ENCODE results near the gene TADA3. TPM values are rescaled to one million over a fixed set of nuclear protein-coding genes. Genes with fewer than 3 reads are reported as not detected.
"Not testable (repeated sequence)": the region's sequence is repeated elsewhere in the genome, so short reads cannot be mapped to it uniquely, and the experiment has no call there.

TADA3 gene
- total and polyA plus RNA-seq, 2 donors (not counting 1 experiment from before 2014, with no cell fraction given) = 51.2 to 87.9 TPM

DNA sequence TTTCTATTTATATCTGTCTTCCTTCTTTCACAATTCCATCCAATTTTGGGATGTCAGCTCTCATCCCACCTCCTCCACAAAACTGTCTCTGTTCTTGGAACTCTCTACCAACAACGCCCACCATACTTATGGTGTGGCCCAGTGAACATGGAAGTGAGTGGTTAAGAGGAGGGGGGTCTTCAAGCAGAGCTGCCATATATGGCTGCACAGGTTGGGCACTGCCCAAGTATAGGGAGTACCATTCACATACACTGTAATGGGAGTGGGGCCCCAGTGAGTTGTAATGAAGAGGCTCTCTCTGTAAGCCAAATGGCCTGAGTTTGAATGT is 14.6 kb downstream of the TADA3 start:
- Histone ChIP-seq H3K27ac (ENCODE audit: insufficient read depth, low read length) (no peak overlapping the region), H3K4me3 (replicated peaks in 1 of 4; ENCODE audit: control extremely low read depth in 1 of 4, insufficient read depth in 1 of 4, low read depth in 3 of 4, low read length in 4 of 4) (no peak overlapping the region), H3K4me1 (ENCODE audit: control insufficient read depth, extremely low read depth, insufficient read depth, low read length) (peaks cover 2% of the 10 kb centered on the region), H3K79me2 (ENCODE audit: control insufficient read depth, insufficient read depth, low read length) (no peaks in the 10 kb centered on the region), H3K9ac (ENCODE audit: insufficient read depth, low read length) (no peak overlapping the region), H3K4me2 (ENCODE audit: extremely low read depth, insufficient read depth, low read length) (no peak overlapping the region), H3K36me3 (ENCODE audit: control insufficient read depth, insufficient read depth, low read length) (peaks cover 8% of the 10 kb centered on the region), H2AFZ (ENCODE audit: low read length) (no peak overlapping the region), H3K27me3 (ENCODE audit: control insufficient read depth, insufficient read depth, low read length) (no peaks in the 10 kb centered on the region), H3K9me3 (ENCODE audit: control insufficient read depth, insufficient read depth, low read depth, low read length) (no peaks in the 10 kb centered on the region), H4K20me1 (ENCODE audit: control insufficient read depth, extremely low read depth, insufficient read depth, low read length) (no peaks in the 10 kb centered on the region)
- DNase-seq (ENCODE audit: low read depth in 2 of 2) = no peak
- no peak for TF ChIP-seq EZH2 (IDR thresholded peaks at IDR 0.05; ENCODE audit: low read length, missing control alignments)
- TF ChIP-seq, protein P1, sequence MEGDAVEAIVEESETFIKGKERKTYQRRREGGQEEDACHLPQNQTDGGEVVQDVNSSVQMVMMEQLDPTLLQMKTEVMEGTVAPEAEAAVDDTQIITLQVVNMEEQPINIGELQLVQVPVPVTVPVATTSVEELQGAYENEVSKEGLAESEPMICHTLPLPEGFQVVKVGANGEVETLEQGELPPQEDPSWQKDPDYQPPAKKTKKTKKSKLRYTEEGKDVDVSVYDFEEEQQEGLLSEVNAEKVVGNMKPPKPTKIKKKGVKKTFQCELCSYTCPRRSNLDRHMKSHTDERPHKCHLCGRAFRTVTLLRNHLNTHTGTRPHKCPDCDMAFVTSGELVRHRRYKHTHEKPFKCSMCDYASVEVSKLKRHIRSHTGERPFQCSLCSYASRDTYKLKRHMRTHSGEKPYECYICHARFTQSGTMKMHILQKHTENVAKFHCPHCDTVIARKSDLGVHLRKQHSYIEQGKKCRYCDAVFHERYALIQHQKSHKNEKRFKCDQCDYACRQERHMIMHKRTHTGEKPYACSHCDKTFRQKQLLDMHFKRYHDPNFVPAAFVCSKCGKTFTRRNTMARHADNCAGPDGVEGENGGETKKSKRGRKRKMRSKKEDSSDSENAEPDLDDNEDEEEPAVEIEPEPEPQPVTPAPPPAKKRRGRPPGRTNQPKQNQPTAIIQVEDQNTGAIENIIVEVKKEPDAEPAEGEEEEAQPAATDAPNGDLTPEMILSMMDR (conservative IDR thresholded peaks at IDR 0.05 in 1 of 2, IDR thresholded peaks at IDR 0.05 in 1 of 2; ENCODE audit: low read depth in 1 of 2, low read length in 2 of 2) = no peak

DNA sequence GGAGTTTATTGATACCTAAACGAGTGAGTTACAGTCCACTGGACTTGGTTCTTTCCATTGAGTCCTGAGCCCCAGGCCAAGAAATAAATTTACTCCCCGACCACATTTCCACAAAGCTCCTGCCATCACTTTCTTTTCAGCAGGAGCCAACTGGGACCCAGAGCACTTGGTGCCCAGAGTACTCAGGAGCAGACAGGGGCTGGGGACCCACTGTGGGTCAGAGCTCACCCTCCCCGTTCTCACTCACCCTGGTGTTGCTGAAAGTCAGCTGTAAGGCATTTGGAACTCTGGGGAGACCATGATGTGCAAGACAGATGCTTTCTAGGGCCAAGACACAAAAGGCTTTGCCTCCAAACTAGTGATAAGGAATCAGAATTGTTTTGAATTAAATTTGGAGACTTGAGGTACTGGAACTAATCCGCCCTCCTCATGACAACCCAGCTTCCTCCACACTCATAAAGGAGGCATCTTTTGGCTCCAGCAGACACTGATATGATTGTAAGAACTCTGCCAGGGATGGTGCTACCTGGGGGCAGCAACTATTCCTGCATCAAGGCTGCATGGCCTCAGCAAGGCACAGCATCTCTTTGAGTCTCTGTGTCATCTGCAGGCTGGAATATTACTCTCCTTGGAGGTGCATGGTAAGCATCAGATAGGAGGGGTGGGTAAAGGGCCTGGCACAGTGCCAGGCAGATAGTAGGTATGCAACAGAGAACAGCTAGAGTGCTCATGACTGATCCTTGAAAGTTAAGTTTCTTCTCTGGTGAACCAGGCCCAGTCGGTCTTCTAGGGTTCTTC is 15.2 kb downstream of the TADA3 start:
- H3K9ac ChIP-seq (ENCODE audit: insufficient read depth, low read length) = no peak overlapping the region
- H3K79me2 ChIP-seq (ENCODE audit: control insufficient read depth, insufficient read depth, low read length) = no peaks in the 10 kb centered on the region
- no peak overlapping the region for H2AFZ ChIP-seq (ENCODE audit: low read length)
- peaks cover 2% of the 10 kb centered on the region for H3K4me1 ChIP-seq (ENCODE audit: control insufficient read depth, extremely low read depth, insufficient read depth, low read length)
- H3K9me3 ChIP-seq (ENCODE audit: control insufficient read depth, insufficient read depth, low read depth, low read length) = no peaks in the 10 kb centered on the region
- no peaks in the 10 kb centered on the region for H3K27me3 ChIP-seq (ENCODE audit: control insufficient read depth, insufficient read depth, low read length)
- no peak for DNase-seq (ENCODE audit: low read depth in 2 of 2)
- TF ChIP-seq, protein P1 (conservative IDR thresholded peaks at IDR 0.05 in 1 of 2, IDR thresholded peaks at IDR 0.05 in 1 of 2; ENCODE audit: low read depth in 1 of 2, low read length in 2 of 2) = no peak
- no peak for TF ChIP-seq EZH2 (IDR thresholded peaks at IDR 0.05; ENCODE audit: low read length, missing control alignments)
- no peak overlapping the region for H3K4me2 ChIP-seq (ENCODE audit: extremely low read depth, insufficient read depth, low read length)
- H3K4me3 ChIP-seq (replicated peaks in 1 of 4; ENCODE audit: control extremely low read depth in 1 of 4, insufficient read depth in 1 of 4, low read depth in 3 of 4, low read length in 4 of 4) = no peak overlapping the region
- no peaks in the 10 kb centered on the region for H4K20me1 ChIP-seq (ENCODE audit: control insufficient read depth, extremely low read depth, insufficient read depth, low read length)
- H3K27ac ChIP-seq (ENCODE audit: insufficient read depth, low read length) = no peak overlapping the region
- peaks cover 7% of the 10 kb centered on the region for H3K36me3 ChIP-seq (ENCODE audit: control insufficient read depth, insufficient read depth, low read length)

DNA sequence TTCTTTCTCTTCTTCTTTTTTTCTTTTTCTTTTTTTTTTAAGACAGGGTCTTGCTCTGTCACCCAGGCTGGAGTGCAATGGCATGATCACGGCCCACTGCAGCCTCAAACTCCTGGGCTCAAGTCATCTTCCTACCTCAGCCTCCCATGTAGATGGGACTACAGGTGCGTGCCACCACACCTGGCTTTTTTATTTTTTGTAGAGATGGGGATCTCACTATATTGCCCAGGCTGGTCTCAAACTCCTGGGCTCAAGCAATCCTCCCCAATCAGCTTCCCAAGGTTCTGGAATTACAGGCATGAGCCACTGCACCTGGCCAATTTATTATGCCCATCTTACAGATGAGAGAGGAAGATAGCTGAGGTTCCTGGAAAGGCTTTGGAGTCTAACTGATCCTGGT is 21.3 kb downstream of the TADA3 start:
- not testable (repeated sequence) for DNase-seq (ENCODE audit: low read depth in 2 of 2); H2AFZ ChIP-seq (ENCODE audit: low read length); H3K27ac ChIP-seq (ENCODE audit: insufficient read depth, low read length); H4K20me1 ChIP-seq (ENCODE audit: control insufficient read depth, extremely low read depth, insufficient read depth, low read length); H3K27me3 ChIP-seq (ENCODE audit: control insufficient read depth, insufficient read depth, low read length); H3K9ac ChIP-seq (ENCODE audit: insufficient read depth, low read length); H3K79me2 ChIP-seq (ENCODE audit: control insufficient read depth, insufficient read depth, low read length); H3K4me3 ChIP-seq (replicated peaks in 1 of 4; ENCODE audit: control extremely low read depth in 1 of 4, insufficient read depth in 1 of 4, low read depth in 3 of 4, low read length in 4 of 4); H3K36me3 ChIP-seq (ENCODE audit: control insufficient read depth, insufficient read depth, low read length); H3K9me3 ChIP-seq (ENCODE audit: control insufficient read depth, insufficient read depth, low read depth, low read length); H3K4me2 ChIP-seq (ENCODE audit: extremely low read depth, insufficient read depth, low read length)
- H3K4me1 ChIP-seq (ENCODE audit: control insufficient read depth, extremely low read depth, insufficient read depth, low read length) = peaks cover 10% of the 10 kb centered on the region

Measured in fibroblast of lung (primary cell).